DOHH2 (cell line): ENCODE data around the gene SPHKAP.
"Not testable (repeated sequence)": the region's sequence is repeated elsewhere in the genome, so short reads cannot be mapped to it uniquely, and the experiment has no call there.

Experiments
- H3F3A ChIP-seq: fragments of 200-600 bp; sonication (generic), shearing (Covaris generic); 2 replicates; pipeline ENCODE4 v1.6.0; 2016; ENCODE audit warnings: antibody characterized with exemption, mild to moderate bottlenecking; ENCODE audit not compliant: control insufficient read depth, insufficient read depth
- H3K27ac ChIP-seq: fragments of 200-600 bp; sonication (generic); 2 replicates; pipeline ENCODE4 v1.5.1; 2014; ENCODE audit warnings: low read depth, mild to moderate bottlenecking, low read length, moderate library complexity
- H3K27me3 ChIP-seq: fragments of 200-600 bp; sonication (generic); 2 replicates; pipeline ENCODE4 v1.6.1; 2014; ENCODE audit warnings: mild to moderate bottlenecking, low read length, mixed read lengths; ENCODE audit not compliant: control insufficient read depth
- H3K36me3 ChIP-seq: fragments of 200-600 bp; sonication (generic); 2 replicates; pipeline ENCODE4 v1.6.1; 2014; ENCODE audit warnings: mild to moderate bottlenecking, low read length, moderate library complexity, mixed read lengths; ENCODE audit not compliant: control insufficient read depth
- H3K4me1 ChIP-seq: fragments of 200-600 bp; sonication (generic); 2 replicates; pipeline ENCODE4 v1.6.1; 2014; ENCODE audit warnings: mild to moderate bottlenecking, low read length, mixed read lengths; ENCODE audit not compliant: control insufficient read depth
- H3K4me2 ChIP-seq: fragments of 200-600 bp; sonication (generic); 2 replicates; pipeline ENCODE4 v1.6.0; 2014; ENCODE audit warnings: mild to moderate bottlenecking, low read length, moderate library complexity
- H3K4me3 ChIP-seq: fragments of 200-600 bp; sonication (generic); 2 replicates; pipeline ENCODE4 v1.5.1; 2014; ENCODE audit warnings: mild to moderate bottlenecking, low read length, mixed read lengths
- H3K79me2 ChIP-seq: fragments of 200-600 bp; sonication (generic); 2 replicates; pipeline ENCODE4 v1.6.1; 2014; ENCODE audit warnings: mild to moderate bottlenecking, low read length, mixed read lengths; ENCODE audit not compliant: control insufficient read depth
- H3K9me2 ChIP-seq: fragments of 200-600 bp; sonication (generic); replicated peaks from 2 replicates; pipeline ENCODE4 v1.6.1; 2014; ENCODE audit warnings: mild to moderate bottlenecking, low read length, mixed read lengths; ENCODE audit not compliant: control insufficient read depth
- H3K9me3 ChIP-seq: fragments of 200-600 bp; sonication (generic); 2 replicates; pipeline ENCODE4 v1.6.1; 2014; ENCODE audit warnings: antibody characterized with exemption, low read length, mixed read lengths; ENCODE audit not compliant: control insufficient read depth, insufficient read depth
- H4K20me1 ChIP-seq: fragments of 200-600 bp; sonication (generic); 2 replicates; pipeline ENCODE4 v1.6.0; 2014; ENCODE audit warnings: low read depth, mild to moderate bottlenecking, antibody characterized with exemption, low read length, moderate library complexity; ENCODE audit not compliant: control insufficient read depth, insufficient read depth
- EZH2phosphoT487 ChIP-seq: fragments of 200-600 bp; sonication (generic); IDR thresholded peaks from 2 replicates; pipeline ENCODE4 v1.6.1; 2017; ENCODE audit warnings: borderline replicate concordance, mild to moderate bottlenecking, antibody characterized with exemption, low read length, moderate library complexity, mixed read lengths
- TF ChIP-seq, protein P1 (sequence below): fragments of 200-600 bp; sonication (generic); IDR thresholded peaks from one replicate; pipeline ENCODE4 v1.5.1; 2014; ENCODE audit warnings: antibody characterized with exemption, mild to moderate bottlenecking, low read depth, low read length; ENCODE audit not compliant: poor library complexity, severe bottlenecking

SPHKAP gene, protein sequence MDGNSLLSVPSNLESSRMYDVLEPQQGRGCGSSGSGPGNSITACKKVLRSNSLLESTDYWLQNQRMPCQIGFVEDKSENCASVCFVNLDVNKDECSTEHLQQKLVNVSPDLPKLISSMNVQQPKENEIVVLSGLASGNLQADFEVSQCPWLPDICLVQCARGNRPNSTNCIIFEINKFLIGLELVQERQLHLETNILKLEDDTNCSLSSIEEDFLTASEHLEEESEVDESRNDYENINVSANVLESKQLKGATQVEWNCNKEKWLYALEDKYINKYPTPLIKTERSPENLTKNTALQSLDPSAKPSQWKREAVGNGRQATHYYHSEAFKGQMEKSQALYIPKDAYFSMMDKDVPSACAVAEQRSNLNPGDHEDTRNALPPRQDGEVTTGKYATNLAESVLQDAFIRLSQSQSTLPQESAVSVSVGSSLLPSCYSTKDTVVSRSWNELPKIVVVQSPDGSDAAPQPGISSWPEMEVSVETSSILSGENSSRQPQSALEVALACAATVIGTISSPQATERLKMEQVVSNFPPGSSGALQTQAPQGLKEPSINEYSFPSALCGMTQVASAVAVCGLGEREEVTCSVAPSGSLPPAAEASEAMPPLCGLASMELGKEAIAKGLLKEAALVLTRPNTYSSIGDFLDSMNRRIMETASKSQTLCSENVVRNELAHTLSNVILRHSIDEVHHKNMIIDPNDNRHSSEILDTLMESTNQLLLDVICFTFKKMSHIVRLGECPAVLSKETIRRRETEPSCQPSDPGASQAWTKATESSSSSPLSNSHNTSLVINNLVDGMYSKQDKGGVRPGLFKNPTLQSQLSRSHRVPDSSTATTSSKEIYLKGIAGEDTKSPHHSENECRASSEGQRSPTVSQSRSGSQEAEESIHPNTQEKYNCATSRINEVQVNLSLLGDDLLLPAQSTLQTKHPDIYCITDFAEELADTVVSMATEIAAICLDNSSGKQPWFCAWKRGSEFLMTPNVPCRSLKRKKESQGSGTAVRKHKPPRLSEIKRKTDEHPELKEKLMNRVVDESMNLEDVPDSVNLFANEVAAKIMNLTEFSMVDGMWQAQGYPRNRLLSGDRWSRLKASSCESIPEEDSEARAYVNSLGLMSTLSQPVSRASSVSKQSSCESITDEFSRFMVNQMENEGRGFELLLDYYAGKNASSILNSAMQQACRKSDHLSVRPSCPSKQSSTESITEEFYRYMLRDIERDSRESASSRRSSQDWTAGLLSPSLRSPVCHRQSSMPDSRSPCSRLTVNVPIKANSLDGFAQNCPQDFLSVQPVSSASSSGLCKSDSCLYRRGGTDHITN (N-terminal part only)

DNA sequence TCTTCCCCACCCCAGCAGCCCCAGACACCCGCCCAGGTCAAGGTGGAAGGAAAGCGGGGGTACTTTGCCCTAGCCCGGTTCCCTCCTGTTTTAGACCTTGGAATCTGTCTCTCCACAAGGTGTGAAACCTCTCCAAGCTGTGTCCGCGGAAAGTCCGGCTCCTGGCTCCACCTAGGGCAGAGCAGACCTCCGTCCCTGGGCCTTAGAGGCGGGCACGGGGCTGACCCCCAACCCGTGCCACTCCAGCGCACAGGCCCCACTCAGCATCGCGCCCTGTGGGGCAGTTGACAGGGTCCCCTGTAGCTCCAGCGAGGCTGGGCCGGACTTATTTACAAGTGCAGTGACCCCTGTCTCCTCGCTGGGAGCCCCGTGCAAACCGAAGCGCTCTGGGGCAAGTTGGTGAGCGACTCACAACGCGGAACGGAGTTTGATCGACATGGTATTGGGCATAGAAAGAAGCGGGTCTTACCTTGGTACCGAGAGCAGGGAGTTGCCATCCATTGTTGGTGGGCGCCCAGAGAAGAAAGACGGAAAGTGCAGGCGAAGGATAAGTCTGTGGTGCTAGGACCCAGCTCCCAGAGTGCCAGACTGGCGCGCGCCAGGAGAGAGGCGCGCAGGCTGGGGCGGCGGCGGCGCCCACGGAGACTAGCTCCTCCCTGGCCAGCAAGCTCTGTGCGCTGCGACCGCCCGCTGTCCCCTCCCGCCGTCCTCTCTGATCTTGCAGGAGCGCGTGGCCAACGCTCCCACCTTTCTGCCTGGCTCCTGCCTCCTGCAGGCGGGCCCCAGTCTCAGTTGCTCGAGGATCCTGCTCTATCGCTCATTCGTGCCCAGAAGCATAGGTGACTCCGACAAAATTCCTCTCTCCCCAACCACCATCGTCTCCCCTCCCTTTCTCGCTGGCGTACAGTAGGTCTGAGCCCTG lies at the start of gene SPHKAP:
Gene SPHKAP, minus strand, starts transcription at position 590 of the 922 bp plus-strand sequence. Its CDS starts 89 bp downstream, at position 501.
- no peaks in the 10 kb centered on the region for H3K4me1 ChIP-seq
- H3K27ac ChIP-seq = no peak within 1 kb of the TSS
- no peak within 1 kb of the TSS for H3K4me2 ChIP-seq
- no peak within 1 kb of the TSS for H3K4me3 ChIP-seq
- no peaks in the 10 kb centered on the region for H4K20me1 ChIP-seq
- peaks cover 3% of the 10 kb centered on the region; the same call in 1 of the 2 replicates for H3K9me3 ChIP-seq
- no peaks in the 10 kb centered on the region for H3K27me3 ChIP-seq
- no peaks in the 10 kb centered on the region for H3K79me2 ChIP-seq
- H3F3A ChIP-seq = no peaks in the 10 kb centered on the region
- TF ChIP-seq, protein P1, sequence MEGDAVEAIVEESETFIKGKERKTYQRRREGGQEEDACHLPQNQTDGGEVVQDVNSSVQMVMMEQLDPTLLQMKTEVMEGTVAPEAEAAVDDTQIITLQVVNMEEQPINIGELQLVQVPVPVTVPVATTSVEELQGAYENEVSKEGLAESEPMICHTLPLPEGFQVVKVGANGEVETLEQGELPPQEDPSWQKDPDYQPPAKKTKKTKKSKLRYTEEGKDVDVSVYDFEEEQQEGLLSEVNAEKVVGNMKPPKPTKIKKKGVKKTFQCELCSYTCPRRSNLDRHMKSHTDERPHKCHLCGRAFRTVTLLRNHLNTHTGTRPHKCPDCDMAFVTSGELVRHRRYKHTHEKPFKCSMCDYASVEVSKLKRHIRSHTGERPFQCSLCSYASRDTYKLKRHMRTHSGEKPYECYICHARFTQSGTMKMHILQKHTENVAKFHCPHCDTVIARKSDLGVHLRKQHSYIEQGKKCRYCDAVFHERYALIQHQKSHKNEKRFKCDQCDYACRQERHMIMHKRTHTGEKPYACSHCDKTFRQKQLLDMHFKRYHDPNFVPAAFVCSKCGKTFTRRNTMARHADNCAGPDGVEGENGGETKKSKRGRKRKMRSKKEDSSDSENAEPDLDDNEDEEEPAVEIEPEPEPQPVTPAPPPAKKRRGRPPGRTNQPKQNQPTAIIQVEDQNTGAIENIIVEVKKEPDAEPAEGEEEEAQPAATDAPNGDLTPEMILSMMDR = no peak
- no peak for TF ChIP-seq EZH2phosphoT487
- no peaks in the 10 kb centered on the region for H3K9me2 ChIP-seq
- no peaks in the 10 kb centered on the region for H3K36me3 ChIP-seq

DNA sequence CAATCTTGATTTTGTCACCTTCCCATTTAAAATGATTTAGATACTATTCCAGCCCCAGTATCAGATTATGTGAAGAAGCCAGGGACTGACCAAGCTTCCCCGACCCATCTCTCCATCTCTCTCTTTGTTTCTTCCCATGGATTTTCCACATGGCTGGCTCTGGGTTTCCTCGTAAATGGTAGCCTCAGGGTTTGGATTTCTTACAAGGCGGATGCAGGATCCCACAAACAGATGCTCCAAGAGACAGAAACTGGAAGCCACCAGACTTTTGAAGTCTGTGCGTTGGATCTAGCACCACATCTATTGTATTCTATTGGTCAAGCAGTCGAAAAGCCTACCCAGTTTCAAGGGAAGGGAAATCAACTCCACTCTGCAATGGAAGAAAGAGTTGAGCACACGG lies 46.0 kb upstream of the SPHKAP start:
- no peak for TF ChIP-seq EZH2phosphoT487
- TF ChIP-seq, protein P1 = no peak
- Histone ChIP-seq H3K9me3 (no peaks in the 10 kb centered on the region), H3K27me3 (no peaks in the 10 kb centered on the region), H4K20me1 (no peaks in the 10 kb centered on the region), H3K36me3 (no peaks in the 10 kb centered on the region), H3K4me3 (no peak overlapping the region), H3K9me2 (no peaks in the 10 kb centered on the region), H3K4me1 (no peaks in the 10 kb centered on the region), H3K79me2 (no peaks in the 10 kb centered on the region), H3K4me2 (no peak overlapping the region), H3F3A (no peaks in the 10 kb centered on the region), H3K27ac (no peak overlapping the region)

GRCh38 chr2:228224410-228224809 lies 42.9 kb upstream of the SPHKAP start:
- Histone ChIP-seq H3K9me3 (no peaks in the 10 kb centered on the region), H3K4me2 (no peak overlapping the region), H3K4me1 (no peaks in the 10 kb centered on the region), H3K27me3 (no peaks in the 10 kb centered on the region), H4K20me1 (no peaks in the 10 kb centered on the region), H3K9me2 (no peaks in the 10 kb centered on the region), H3K4me3 (no peak overlapping the region), H3K36me3 (no peaks in the 10 kb centered on the region), H3K79me2 (no peaks in the 10 kb centered on the region), H3F3A (no peaks in the 10 kb centered on the region), H3K27ac (no peak overlapping the region)
- TF ChIP-seq, protein P1 = no peak
- no peak for TF ChIP-seq EZH2phosphoT487

DNA sequence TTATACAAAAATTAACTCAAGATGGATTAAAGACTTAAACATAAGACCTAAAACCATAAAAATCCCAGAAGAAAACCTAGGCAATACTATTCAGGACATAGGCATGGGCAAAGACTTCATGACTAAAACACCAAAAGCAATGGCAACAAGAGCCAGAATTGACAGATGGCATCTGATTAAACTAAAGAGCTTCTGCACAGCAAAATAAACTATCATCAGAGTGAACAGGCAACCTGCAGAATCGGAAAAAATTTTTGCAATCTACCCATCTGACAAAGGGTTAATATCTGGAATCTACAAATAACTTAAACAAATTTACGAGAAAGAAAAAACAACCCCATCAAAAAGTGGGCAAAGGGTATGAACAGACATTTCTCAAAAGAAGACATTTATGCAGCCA lies 37.1 kb upstream of the SPHKAP start:
- H3K9me2 ChIP-seq, H3K27ac ChIP-seq, H3K27me3 ChIP-seq, H4K20me1 ChIP-seq, H3K4me2 ChIP-seq, H3K79me2 ChIP-seq, H3K4me1 ChIP-seq, H3F3A ChIP-seq, H3K36me3 ChIP-seq, H3K4me3 ChIP-seq, H3K9me3 ChIP-seq: not testable (repeated sequence)
